Uterus (tissue), 2 donors: ENCODE results near the gene CD226.

Experiments used
- CTCF ChIP-seq, 4 experiments: fragments of 200-600 bp in 2 of 4; fragments of 450-650 bp in 2 of 4; sonication (generic) in 2 of 4; IDR thresholded peaks; one replicate each; pipeline ENCODE4 v1.5.1; 2016 to 2019; ENCODE audit warnings: antibody characterized with exemption in 4 of 4, mild to moderate bottlenecking in 2 of 4, moderate library complexity in 1 of 4
- POLR2A ChIP-seq, 2 donors: fragments of 450-650 bp; IDR thresholded peaks; one replicate each; pipeline ENCODE4 v1.6.1; 2016; ENCODE audit warnings: antibody characterized with exemption in 2 of 2, mild to moderate bottlenecking in 1 of 2, moderate library complexity in 1 of 2

DNA sequence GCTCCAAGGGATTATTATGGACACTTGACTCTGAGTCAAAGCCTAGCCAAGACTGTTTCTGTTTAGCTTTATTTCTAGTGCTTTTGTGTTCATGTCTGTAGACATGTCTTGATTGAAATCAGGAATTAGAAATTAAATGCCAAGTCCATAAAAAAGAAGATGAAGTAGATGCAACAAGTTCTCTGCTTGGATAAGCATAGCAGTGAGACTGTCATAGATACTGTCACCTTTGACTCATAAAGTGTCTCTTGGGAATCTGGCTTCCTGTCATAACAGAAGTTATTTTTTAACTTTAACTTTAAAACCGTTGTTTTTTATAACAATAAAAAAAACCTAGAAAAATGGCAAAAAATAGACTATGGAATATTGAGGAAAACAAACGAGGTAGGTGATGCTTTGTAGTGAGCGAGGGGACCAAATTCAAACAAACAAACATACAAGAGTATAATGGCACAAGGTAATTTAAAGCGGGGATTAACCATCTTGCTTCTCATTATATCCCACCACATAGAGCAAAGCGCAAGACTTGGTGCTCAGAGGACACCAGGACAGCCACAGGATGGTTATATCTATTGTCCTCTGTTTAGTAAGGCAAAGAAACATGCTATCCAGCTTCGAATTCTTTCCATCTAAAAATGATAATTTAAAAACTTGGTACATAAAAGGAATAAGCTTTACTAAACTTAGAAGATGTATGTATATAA lies 64.6 kb downstream of the CD226 start:
- TF ChIP-seq POLR2A (IDR thresholded peaks at IDR 0.05): no peak
- no peak for TF ChIP-seq CTCF (IDR thresholded peaks at IDR 0.05)
